Skin of body (tissue), 2 donors: ENCODE results near the gene TTC29. TPM values are rescaled to one million over a fixed set of nuclear protein-coding genes. Genes with fewer than 3 reads are reported as not detected.
"Not testable (repeated sequence)": the region's sequence is repeated elsewhere in the genome, so short reads cannot be mapped to it uniquely, and the experiment has no call there.

Experiments used
- DNase-seq: peaks from one replicate; lab custom pipeline; 2025; lab: John Stamatoyannopoulos, UW
- total RNA-seq: library from RNA; depleted of rRNA; stranded (reverse); fragments of >200 nt; gene quantifications from one replicate; pipeline ENCODE4 v1.2.3, GENCODE V29; 2014

The TTC29 gene
- total RNA-seq, 1 donor from 2014 or later, result 0.49 TPM

DNA sequence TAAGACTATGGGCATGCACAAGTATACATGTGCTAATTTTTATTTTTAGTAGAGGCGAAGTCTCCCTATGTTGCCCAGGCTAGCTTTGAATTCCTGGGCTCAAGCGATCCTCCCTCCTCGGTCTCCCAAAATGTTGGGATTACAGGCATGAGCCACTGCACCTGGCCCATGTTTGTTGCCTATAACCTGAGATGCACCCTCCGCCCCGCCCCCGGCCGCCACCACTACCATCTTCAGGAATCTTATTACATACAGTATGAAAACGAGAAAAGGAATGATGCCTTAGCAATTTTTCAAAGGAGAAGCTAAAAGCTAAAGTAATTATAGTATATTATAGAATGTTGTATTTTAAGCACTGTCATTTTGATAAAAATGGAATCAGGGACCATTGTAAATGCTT lies 245.8 kb downstream of the TTC29 start:
- DNase-seq, result no peak

DNA sequence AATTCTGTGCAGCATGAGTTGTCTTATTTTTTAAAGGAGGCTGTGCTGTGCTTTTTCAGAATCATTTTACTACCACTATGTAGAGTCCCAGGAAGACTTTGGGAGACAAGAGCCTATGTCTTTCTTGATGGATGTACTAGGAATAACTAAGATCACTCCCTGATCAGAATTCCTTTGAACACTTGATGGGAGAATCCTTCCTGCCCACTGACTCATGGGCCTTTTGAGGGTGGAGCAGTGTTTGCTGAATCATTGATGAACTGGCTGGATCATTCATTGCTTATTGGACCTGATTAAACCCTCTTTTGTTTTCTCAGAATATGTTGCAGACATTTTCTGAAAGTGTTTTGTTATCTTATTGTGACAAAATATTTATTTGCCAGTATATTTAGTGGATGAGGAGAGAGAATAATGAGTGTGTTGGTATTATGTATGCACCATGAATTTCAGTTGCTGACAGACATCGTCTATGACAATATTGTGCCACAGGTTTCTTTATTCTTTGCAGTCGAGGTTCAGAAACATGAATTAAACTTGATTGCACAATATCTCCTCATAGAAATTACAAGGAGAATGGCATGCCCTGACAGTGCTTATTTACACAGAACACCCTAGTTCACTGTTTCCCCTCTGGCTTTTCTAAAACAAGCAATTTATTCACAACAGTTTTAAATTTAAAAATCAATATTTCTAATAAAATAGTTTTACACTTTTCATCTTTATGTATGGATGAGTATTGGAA lies 270.7 kb downstream of the TTC29 start:
- DNase-seq, result no peak

DNA sequence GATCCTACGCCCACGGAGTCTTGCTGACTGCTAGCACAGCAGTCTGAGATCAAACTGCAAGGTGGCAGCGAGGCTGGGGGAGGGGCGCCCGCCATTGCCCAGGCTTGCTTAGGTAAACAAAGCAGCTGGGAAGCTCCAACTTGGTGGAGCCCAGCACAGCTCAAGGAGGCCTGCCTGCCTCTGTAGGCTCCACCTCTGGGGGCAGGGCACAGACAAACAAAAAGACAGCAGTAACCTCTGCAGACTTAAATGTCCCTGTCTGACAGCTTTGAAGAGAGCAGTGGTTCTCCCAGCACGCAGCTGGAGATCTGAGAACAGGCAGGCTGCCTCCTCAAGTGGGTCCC lies 281.7 kb downstream of the TTC29 start:
- DNase-seq, result not testable (repeated sequence)

DNA sequence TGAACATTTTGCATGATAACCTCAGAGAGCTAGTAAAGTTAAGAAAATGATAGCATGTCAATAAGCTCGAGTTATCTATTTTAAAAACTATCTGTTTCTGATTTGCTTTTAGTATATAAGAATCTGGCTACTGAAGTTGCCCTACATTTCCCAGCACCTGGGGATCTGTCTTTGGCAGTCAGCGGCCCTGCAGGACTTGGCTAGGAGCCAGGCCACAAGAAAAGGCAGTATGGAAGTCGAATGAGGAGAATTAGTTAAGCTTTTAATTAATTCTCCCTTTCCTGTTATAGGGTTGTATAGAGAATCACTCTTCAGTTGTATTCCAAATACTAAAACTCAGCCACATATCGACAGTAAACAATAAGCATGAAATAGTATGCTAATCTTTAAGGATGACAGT lies 284.3 kb downstream of the TTC29 start:
- DNase-seq, result no peak
